Measurements from ENCODE around the gene BDP1.

DNA sequence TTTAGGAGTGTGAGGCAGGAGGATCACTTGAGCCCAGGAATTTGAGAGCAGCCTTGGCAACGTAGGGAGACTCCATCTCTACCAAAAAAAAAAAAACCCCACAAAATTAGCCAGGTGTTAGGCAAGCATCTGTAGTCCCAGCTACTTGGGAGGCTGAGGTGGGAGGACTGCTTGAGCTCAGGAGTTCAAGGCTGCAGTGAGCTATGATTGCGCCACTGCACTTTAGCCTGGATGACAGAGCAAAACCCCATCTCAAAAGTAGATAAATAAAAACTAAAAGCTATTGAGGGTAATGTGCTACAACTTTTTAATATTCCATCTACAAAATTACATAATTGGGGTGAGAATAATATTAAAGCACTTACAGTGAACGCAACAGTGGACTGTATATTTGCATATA lies 5.9 kb downstream of the BDP1 start:
- TF ChIP-seq EZH2 (IDR thresholded peaks at IDR 0.05; ENCODE audit: insufficient read depth, poor library complexity, severe bottlenecking) (no peak), EZH2phosphoT487 (IDR thresholded peaks at IDR 0.05; ENCODE audit: insufficient read depth, low read depth) (no peak)

Measured in GM23248 (cell line).